ENCODE results near the gene ADAM19.

ADAM19 gene

GRCh38 chr5:157561110-157561509 lies 14.5 kb downstream of the ADAM19 start:
- peak; percentile 56 for DNase-seq

GRCh38 chr5:157559301-157559700 lies 16.3 kb downstream of the ADAM19 start:
- no peak for DNase-seq

GRCh38 chr5:157558681-157559080 lies 16.9 kb downstream of the ADAM19 start:
- DNase-seq: no peak

- DNase-seq: peak; percentile 56
These were observed 17.5 kb downstream of the ADAM19 start for GRCh38 chr5:157558041-157558595.

- DNase-seq: no peak
These were observed 18.8 kb downstream of the ADAM19 start for GRCh38 chr5:157556615-157557418.

- DNase-seq: no peak
These were observed 20.4 kb downstream of the ADAM19 start for GRCh38 chr5:157555037-157555640.

- no peak for DNase-seq
These were observed 21.2 kb downstream of the ADAM19 start for GRCh38 chr5:157554179-157555036.

GRCh38 chr5:157552650-157553049 lies 22.9 kb downstream of the ADAM19 start:
- no peak for DNase-seq

- no peak for DNase-seq
These were observed 24.9 kb downstream of the ADAM19 start for GRCh38 chr5:157550663-157551062.

GRCh38 chr5:157549954-157550549 lies 25.5 kb downstream of the ADAM19 start:
- DNase-seq: no peak

GRCh38 chr5:157549283-157549629 lies 26.3 kb downstream of the ADAM19 start:
- no peak for DNase-seq

GRCh38 chr5:157548513-157549282 lies 26.9 kb downstream of the ADAM19 start:
- no peak for DNase-seq

GRCh38 chr5:157547941-157548512 lies 27.5 kb downstream of the ADAM19 start:
- no peak for DNase-seq

GRCh38 chr5:157546456-157547100 lies 29.0 kb downstream of the ADAM19 start:
- peak; percentile 72 for DNase-seq

GRCh38 chr5:157545610-157546310 lies 29.8 kb downstream of the ADAM19 start:
- no peak for DNase-seq

GRCh38 chr5:157544623-157544989 lies 31.0 kb downstream of the ADAM19 start:
- no peak for DNase-seq

- DNase-seq: no peak
These were observed 31.6 kb downstream of the ADAM19 start for GRCh38 chr5:157543825-157544622.

GRCh38 chr5:157542282-157543000 lies 33.1 kb downstream of the ADAM19 start:
- DNase-seq: no peak

Measured in right hindlimb (tissue), 1 donor.